ENCODE measurements around the gene MROH2A. TPM values are rescaled to one million over a fixed set of nuclear protein-coding genes. Genes with fewer than 3 reads are reported as not detected.

MROH2A gene
- total RNA-seq, 4 donors from 2014 or later: not detected

GRCh38 chr2:233802132-233802815 lies 24.1 kb downstream of the MROH2A start:
- intact Hi-C loops (cut with DNase I): no loop called here
- TF ChIP-seq POLR2A (IDR thresholded peaks at IDR 0.05; ENCODE audit: low read depth) (no peak), POLR2AphosphoS5 (IDR thresholded peaks at IDR 0.05) (no peak), EP300 (IDR thresholded peaks at IDR 0.05) (no peak), CTCF (IDR thresholded peaks at IDR 0.05) (no peak)

DNA sequence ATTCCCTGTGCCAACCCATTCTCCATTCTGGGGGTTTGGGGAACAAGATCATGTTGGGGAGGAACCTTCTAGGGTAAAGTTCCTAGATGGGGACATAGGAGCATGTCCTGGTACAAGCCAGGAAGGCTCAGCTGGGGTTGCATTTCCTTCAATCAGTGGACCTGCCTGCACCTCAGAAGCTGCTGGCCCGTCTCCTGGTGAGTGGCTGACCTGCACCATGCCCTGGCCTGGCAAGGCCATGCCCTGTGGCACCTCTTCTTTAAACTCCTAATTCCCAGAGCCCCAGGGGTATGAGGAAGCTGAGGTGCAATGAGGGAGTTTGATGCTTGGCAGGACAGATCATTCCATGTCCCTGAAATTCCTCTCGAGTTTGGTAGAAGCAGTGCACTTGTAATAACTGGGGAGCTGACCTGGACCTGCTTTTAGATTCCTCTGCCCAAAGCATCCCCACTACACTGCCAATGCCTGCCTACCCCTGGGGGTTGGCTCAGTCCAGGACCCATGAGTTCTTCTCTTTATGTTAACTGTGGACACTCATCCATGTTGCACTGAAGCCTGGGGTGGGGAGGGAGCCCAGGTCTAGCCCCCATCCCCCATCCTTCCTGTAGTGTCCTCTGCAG lies 25.3 kb downstream of the MROH2A start:
- intact Hi-C loops (cut with DNase I): no loop called here

More at GRCh38 chr2:233802132-233802815, 24.1 kb downstream of the MROH2A start:
- Histone ChIP-seq H3K4me3 (no peak overlapping the region), H3K27ac (replicated peaks in 1 of 4) (no peak overlapping the region), H3K4me1 (no peaks in the 10 kb centered on the region), H3K27me3 (peaks cover 0 to under 1% (median 0%) of the 10 kb centered on the region in 4 donors), H3K9me3 (no peaks in the 10 kb centered on the region), H3K36me3 (no peaks in the 10 kb centered on the region)
- DNase-seq (ENCODE audit: extremely low spot score): peak; percentile 74
- WGBS: 86% methylated on average over 2 of the region's 3 CpGs

DNA sequence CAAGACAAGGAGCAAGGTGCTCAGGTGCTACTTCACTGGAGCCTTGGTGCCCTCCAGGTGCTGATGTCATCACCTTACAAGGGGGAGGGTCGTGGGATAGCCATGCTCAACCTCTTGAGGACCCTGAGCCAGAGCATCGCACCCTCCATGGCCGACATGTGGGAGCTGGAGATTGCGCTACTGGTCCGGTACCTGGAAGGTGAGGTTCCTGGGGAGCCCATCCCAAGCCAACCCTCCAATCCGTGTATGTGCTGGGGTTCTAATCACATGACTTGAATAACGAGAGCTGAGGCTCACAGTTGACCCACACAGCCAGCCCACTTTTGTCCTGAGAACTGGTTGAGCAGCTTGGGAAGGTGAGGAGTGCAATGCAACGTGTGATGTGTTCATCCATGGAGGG lies 25.9 kb downstream of the MROH2A start:
- no peak overlapping the region for H3K4me3 ChIP-seq
- H3K36me3 ChIP-seq: no peaks in the 10 kb centered on the region
- TF ChIP-seq EP300 (IDR thresholded peaks at IDR 0.05) (no peak), POLR2A (IDR thresholded peaks at IDR 0.05; ENCODE audit: low read depth) (no peak), POLR2AphosphoS5 (IDR thresholded peaks at IDR 0.05) (no peak), CTCF (IDR thresholded peaks at IDR 0.05) (no peak)
- no peak overlapping the region for H3K27ac ChIP-seq (replicated peaks in 1 of 4)
- peak; percentile 90 for DNase-seq (ENCODE audit: extremely low spot score)
- intact Hi-C loops (cut with DNase I): no loop called here
- no peaks in the 10 kb centered on the region for H3K4me1 ChIP-seq
- WGBS: 46% methylated on average over 4 of the region's 8 CpGs
- H3K9me3 ChIP-seq: no peaks in the 10 kb centered on the region
- H3K27me3 ChIP-seq: peaks cover 0 to 16% (median 0%) of the 10 kb centered on the region in 4 donors

More for the DNA sequence above, 25.3 kb downstream of the MROH2A start:
- no peak overlapping the region for H3K4me3 ChIP-seq
- H3K9me3 ChIP-seq: no peaks in the 10 kb centered on the region
- no peak for DNase-seq (ENCODE audit: extremely low spot score)
- 89% methylated on average over 2 of the region's 2 CpGs for WGBS
- H3K36me3 ChIP-seq: no peaks in the 10 kb centered on the region
- H3K27ac ChIP-seq (replicated peaks in 1 of 4): no peak overlapping the region
- H3K4me1 ChIP-seq: no peaks in the 10 kb centered on the region
- H3K27me3 ChIP-seq: peaks cover 0 to 12% (median 0%) of the 10 kb centered on the region in 4 donors
- TF ChIP-seq POLR2AphosphoS5 (IDR thresholded peaks at IDR 0.05): no peak
- TF ChIP-seq POLR2A (IDR thresholded peaks at IDR 0.05; ENCODE audit: low read depth): no peak
- no peak for TF ChIP-seq CTCF (IDR thresholded peaks at IDR 0.05)
- no peak for TF ChIP-seq EP300 (IDR thresholded peaks at IDR 0.05)

DNA sequence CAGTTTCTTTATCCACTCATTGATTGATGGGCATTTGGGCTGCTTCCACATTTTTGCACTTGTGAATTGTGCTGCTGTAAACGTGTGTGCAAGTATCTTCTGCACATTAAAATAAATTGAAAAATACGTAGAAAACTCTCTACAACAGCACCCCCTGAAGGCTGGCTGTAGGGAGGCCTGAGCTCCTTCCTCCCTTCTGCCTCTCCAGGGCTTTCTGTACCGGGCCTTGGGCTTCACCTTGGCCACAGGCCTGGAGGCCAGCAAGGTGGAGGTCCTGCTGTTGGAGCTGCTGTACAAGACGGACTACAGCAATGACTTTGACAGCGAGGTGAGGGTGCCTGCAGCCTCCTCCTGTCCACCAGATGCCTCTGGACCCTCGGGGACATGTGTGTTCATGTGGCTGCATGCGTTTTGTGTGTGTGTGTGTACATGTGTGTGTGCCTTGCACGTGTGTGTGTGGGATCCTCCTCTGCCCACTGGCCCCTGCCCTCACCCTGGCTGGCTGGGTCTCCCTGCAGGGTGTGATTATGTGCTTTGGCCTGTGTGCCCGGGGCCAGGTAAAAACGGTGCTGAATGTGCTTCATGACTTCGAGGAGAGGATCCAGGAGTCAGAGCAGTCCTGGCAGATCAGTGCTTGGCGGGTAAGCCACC lies 29.2 kb downstream of the MROH2A start:
- no peak for DNase-seq (ENCODE audit: extremely low spot score)
- H3K4me1 ChIP-seq: no peaks in the 10 kb centered on the region
- no peaks in the 10 kb centered on the region for H3K9me3 ChIP-seq
- H3K36me3 ChIP-seq: no peaks in the 10 kb centered on the region
- peaks cover 0 to 16% (median 0%) of the 10 kb centered on the region in 4 donors for H3K27me3 ChIP-seq
- intact Hi-C loops (cut with DNase I): no loop called here
- H3K27ac ChIP-seq (replicated peaks in 1 of 4): no peak overlapping the region
- TF ChIP-seq POLR2AphosphoS5 (IDR thresholded peaks at IDR 0.05): no peak
- H3K4me3 ChIP-seq: no peak overlapping the region
- WGBS: 68% methylated on average over 8 of the region's 12 CpGs
